ENCODE measurements around the gene FERMT3. TPM values are rescaled to one million over a fixed set of nuclear protein-coding genes. Genes with fewer than 3 reads are reported as not detected.

The FERMT3 gene
- total RNA-seq, 1 donor from 2014 or later = 5.4 TPM

DNA sequence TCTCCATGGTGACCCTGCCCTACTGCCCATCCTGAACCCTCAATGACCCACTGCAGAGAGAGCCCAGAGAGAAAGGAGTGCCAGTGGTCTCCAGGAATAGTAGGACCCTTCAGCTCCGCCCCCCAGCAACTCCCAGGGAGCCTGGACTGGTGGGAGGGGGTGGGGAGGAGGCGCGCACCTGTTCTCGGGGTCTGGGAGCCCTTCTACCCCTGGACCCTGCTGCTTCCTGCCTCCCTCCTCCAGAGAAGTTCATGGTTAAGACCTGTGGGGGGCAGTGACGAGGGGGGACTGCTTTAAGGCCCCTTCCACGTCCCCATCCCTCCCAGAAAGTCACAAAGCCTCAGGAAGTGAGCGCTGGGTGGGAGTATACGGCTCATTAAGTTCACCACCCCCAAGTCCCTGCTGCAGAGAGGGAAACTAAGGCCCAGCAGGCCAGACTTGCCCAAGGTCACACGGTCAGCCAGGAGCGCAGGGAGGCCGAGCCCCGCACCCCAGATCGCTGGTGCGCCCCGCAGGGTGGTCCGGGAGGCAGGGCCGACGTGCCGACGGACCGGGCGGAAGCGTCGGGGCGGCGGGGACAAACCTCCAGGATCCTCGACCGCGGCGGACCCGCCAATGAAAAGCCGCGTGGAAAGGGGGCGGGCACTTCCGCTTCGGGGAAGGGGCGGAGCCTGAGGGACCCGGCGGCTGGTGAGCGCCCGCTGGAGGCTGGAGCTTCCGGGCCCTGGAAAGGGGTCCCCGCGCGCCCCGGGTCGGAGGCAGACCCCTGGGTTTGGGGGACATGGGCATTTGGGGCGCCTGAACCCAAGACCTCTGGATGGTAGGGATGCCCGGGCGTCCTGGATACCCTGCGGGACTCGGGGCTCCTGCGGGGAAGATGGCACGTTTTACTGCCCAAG, 19.3 kb downstream of the FERMT3 start, which contains the start of the genes NUDT22 and TRPT1:
Gene NUDT22, plus strand, starts transcription at position 667 of the 899 bp plus-strand sequence. CDS start 379 bp downstream, outside the sequence.
Gene TRPT1, minus strand, starts transcription at position 579 of the 899 bp plus-strand sequence. Its CDS starts 326 bp downstream, at position 253.
- intact Hi-C loops (cut with micrococcal nuclease) = no loop called here
- peaks cover 6% of the 10 kb centered on the region for H3K36me3 ChIP-seq
- peak; percentile 93 for DNase-seq
- peak within 1 kb of the TSS; percentile 98 for H3K27ac ChIP-seq (replicated peaks)
- peak; percentile 34 for TF ChIP-seq CTCF (IDR thresholded peaks at IDR 0.05; ENCODE audit: borderline replicate concordance)
- peaks cover 68% of the 10 kb centered on the region for H3K4me1 ChIP-seq
- H3K27me3 ChIP-seq (ENCODE audit: low read depth) = no peaks in the 10 kb centered on the region
- H3K9me3 ChIP-seq (replicated peaks) = no peaks in the 10 kb centered on the region
- peak within 1 kb of the TSS; percentile 95 for H3K4me3 ChIP-seq

GRCh38 chr11:64226507-64227051, 20.1 kb downstream of the FERMT3 start:
- Histone ChIP-seq H3K4me1 (peaks cover 75% of the 10 kb centered on the region), H3K27ac (replicated peaks) (peak overlapping the region; percentile 98), H3K36me3 (peaks cover 6% of the 10 kb centered on the region), H3K9me3 (replicated peaks) (no peaks in the 10 kb centered on the region), H3K27me3 (ENCODE audit: low read depth) (no peaks in the 10 kb centered on the region), H3K4me3 (peak overlapping the region; percentile 95)
- DNase-seq = peak; percentile 60
- intact Hi-C loops (cut with micrococcal nuclease) = no loop called here
- no peak for TF ChIP-seq CTCF (IDR thresholded peaks at IDR 0.05; ENCODE audit: borderline replicate concordance)

DNA sequence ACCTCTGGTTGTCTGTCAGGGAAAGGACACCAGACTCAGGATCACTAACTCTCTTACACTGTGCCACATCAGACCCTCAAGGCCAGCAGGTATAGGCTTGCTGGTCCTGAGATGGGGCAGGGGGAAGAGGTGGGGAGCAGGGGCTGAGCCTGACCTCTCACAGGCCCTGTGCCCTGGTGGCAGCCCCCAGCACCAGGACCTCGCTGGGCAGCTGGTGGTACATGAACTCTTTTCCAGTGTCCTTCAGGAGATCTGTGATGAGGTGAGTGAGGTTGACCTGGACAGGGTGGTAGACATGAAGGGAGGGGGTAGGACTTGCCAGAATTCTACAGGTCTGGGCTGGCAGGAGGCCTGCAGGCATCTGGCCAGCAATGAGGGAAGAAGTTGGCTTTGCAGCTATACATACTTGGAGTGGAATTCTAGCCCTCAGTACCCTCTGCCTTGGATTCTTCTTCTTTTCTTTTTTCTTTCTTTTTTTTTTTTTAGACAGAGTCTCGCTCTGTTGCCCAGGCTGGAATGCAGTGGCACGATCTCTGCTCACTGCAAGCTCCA, 21.0 kb downstream of the FERMT3 start:
- peaks cover 6% of the 10 kb centered on the region for H3K36me3 ChIP-seq
- DNase-seq = no peak
- no peaks in the 10 kb centered on the region for H3K9me3 ChIP-seq (replicated peaks)
- H3K4me1 ChIP-seq = peaks cover 83% of the 10 kb centered on the region
- peak overlapping the region; percentile 95 for H3K4me3 ChIP-seq
- no peak for TF ChIP-seq CTCF (IDR thresholded peaks at IDR 0.05; ENCODE audit: borderline replicate concordance)
- peak overlapping the region; percentile 98 for H3K27ac ChIP-seq (replicated peaks)
- intact Hi-C loops (cut with micrococcal nuclease) = no loop called here
- no peaks in the 10 kb centered on the region for H3K27me3 ChIP-seq (ENCODE audit: low read depth)

GRCh38 chr11:64229090-64229743, 22.7 kb downstream of the FERMT3 start:
- TF ChIP-seq CTCF (IDR thresholded peaks at IDR 0.05; ENCODE audit: borderline replicate concordance) = no peak
- no peaks in the 10 kb centered on the region for H3K36me3 ChIP-seq
- peak overlapping the region; percentile 96 for H3K27ac ChIP-seq (replicated peaks)
- intact Hi-C loops (cut with micrococcal nuclease) = no loop called here
- H3K4me3 ChIP-seq = peak overlapping the region; percentile 81
- no peak for DNase-seq
- H3K27me3 ChIP-seq (ENCODE audit: low read depth) = no peaks in the 10 kb centered on the region
- no peaks in the 10 kb centered on the region for H3K9me3 ChIP-seq (replicated peaks)
- peaks cover 90% of the 10 kb centered on the region for H3K4me1 ChIP-seq

- no peaks in the 10 kb centered on the region for H3K36me3 ChIP-seq
- peak overlapping the region; percentile 96 for H3K27ac ChIP-seq (replicated peaks)
- H3K4me3 ChIP-seq = peak overlapping the region; percentile 81
- DNase-seq = no peak
- no peaks in the 10 kb centered on the region for H3K9me3 ChIP-seq (replicated peaks)
- no peak for TF ChIP-seq CTCF (IDR thresholded peaks at IDR 0.05; ENCODE audit: borderline replicate concordance)
- intact Hi-C loops (cut with micrococcal nuclease) = no loop called here
- H3K27me3 ChIP-seq (ENCODE audit: low read depth) = no peaks in the 10 kb centered on the region
- peaks cover 87% of the 10 kb centered on the region for H3K4me1 ChIP-seq
These were observed 23.2 kb downstream of the FERMT3 start for GRCh38 chr11:64229744-64230170.

Data from left ventricle myocardium inferior (tissue), 1 donor.